Measurements from ENCODE around the gene TSHZ2.

- no peak for TF ChIP-seq CREB1 (IDR thresholded peaks at IDR 0.05; ENCODE audit: low read depth)
- no peak for TF ChIP-seq EP300 (IDR thresholded peaks at IDR 0.05; ENCODE audit: borderline replicate concordance)
- no peak for TF ChIP-seq EGR1 (IDR thresholded peaks at IDR 0.05)
- TF ChIP-seq TCF12 (IDR thresholded peaks at IDR 0.05; ENCODE audit: low read depth), result no peak
- TF ChIP-seq CEBPB (IDR thresholded peaks at IDR 0.05), result no peak
- TF ChIP-seq, protein P1, sequence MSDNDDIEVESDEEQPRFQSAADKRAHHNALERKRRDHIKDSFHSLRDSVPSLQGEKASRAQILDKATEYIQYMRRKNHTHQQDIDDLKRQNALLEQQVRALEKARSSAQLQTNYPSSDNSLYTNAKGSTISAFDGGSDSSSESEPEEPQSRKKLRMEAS (IDR thresholded peaks at IDR 0.05), result no peak
- TF ChIP-seq YY1 (IDR thresholded peaks at IDR 0.05; ENCODE audit: low read depth), result no peak
- TF ChIP-seq USF1 (IDR thresholded peaks at IDR 0.05), result no peak
- no peak for TF ChIP-seq TAF1 (IDR thresholded peaks at IDR 0.05; ENCODE audit: low read depth)
These were observed 306.4 kb downstream of the TSHZ2 start for GRCh38 chr20:53278555-53278954.

Data from Ishikawa (cell line).